Measurements from ENCODE around the gene AREL1.

DNA sequence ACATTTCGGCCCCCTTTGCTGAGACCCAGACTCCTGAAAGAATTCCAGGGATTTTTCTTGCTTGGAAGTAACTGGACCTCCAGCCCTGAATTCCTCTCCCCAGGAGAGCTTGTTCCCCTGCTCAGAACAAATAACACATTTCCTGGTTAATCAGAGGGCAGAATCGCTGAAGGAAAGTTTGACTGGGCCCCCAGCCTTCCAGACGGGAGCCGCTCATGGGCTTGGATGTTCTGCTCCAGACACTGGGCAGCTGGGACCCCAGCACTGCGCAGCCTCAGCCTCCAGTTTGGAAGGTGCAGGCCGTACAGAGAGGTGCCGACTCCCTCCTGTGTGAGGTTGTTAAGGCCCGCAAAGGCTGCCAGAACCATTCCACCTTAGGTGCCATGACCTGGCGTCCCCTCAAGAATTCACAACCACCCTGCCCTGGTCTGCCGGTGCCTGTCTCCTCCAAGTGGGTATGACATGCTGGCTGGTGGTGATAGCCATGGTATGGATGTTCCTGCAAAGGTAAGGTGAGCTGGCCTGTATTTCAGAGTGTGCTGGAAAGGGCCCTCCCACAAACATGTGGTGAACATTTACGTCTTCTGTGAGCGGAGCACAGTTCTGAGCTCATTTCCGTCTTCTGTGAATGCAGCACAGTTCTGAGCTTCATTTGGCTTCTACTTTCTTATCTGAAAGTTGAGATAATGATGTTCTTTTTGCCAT, 95.7 kb downstream of the AREL1 start:
- TF ChIP-seq TAF1 (IDR thresholded peaks at IDR 0.05; ENCODE audit: low read depth, low read length) (no peak), POLR2A (IDR thresholded peaks at IDR 0.05; ENCODE audit: low read depth, low read length) (no peak), POLR2AphosphoS5 (IDR thresholded peaks at IDR 0.05; ENCODE audit: low read depth, low read length) (no peak)
